ENCODE results near the gene SUN1. TPM values are rescaled to one million over a fixed set of nuclear protein-coding genes. Genes with fewer than 3 reads are reported as not detected.

Gene SUN1
- total and polyA plus RNA-seq, 2 of the 8 experiments (the other 6 are each of a cell fraction or from before 2014, with no cell fraction given), result 108 to 158 TPM

DNA sequence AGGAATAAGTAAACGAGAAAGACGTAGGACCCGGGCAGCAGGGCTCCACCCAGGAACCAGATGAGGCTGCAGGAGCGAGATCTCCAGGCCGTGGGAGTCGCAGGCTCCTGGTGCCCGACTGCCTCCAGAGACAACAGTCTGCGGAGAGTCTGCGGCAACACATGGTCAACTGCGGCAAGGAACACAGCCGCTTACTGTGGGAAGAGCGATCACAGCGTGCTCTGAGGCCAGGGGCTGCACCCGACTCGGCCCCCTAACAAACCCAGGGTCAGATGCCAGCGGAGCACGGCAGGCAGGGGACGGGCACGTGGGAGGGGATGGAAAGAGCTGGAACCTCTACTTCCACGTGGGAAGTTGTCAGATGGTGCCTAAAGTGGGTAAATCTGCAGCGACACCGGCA lies 70.7 kb downstream of the SUN1 start (continued):
- TF ChIP-seq, protein P1, sequence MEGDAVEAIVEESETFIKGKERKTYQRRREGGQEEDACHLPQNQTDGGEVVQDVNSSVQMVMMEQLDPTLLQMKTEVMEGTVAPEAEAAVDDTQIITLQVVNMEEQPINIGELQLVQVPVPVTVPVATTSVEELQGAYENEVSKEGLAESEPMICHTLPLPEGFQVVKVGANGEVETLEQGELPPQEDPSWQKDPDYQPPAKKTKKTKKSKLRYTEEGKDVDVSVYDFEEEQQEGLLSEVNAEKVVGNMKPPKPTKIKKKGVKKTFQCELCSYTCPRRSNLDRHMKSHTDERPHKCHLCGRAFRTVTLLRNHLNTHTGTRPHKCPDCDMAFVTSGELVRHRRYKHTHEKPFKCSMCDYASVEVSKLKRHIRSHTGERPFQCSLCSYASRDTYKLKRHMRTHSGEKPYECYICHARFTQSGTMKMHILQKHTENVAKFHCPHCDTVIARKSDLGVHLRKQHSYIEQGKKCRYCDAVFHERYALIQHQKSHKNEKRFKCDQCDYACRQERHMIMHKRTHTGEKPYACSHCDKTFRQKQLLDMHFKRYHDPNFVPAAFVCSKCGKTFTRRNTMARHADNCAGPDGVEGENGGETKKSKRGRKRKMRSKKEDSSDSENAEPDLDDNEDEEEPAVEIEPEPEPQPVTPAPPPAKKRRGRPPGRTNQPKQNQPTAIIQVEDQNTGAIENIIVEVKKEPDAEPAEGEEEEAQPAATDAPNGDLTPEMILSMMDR (IDR thresholded peaks at IDR 0.05; ENCODE audit: control extremely low read depth in 1 of 3, insufficient read depth in 1 of 3, low read depth in 1 of 3, low read length in 3 of 3), result no peak
